ENCODE data around the gene DAB2IP. TPM values are rescaled to one million over a fixed set of nuclear protein-coding genes. Genes with fewer than 3 reads are reported as not detected.

The DAB2IP gene
- total RNA-seq, 1 donor from 2014 or later, result 81.6 TPM

- H3K9me3 ChIP-seq, result peaks cover 10% of the 10 kb centered on the region
- DNase-seq (no peak), ATAC-seq (no peak)
Observed at GRCh38 chr9:121808781-121809180, 157.3 kb downstream of the DAB2IP start.

DNA sequence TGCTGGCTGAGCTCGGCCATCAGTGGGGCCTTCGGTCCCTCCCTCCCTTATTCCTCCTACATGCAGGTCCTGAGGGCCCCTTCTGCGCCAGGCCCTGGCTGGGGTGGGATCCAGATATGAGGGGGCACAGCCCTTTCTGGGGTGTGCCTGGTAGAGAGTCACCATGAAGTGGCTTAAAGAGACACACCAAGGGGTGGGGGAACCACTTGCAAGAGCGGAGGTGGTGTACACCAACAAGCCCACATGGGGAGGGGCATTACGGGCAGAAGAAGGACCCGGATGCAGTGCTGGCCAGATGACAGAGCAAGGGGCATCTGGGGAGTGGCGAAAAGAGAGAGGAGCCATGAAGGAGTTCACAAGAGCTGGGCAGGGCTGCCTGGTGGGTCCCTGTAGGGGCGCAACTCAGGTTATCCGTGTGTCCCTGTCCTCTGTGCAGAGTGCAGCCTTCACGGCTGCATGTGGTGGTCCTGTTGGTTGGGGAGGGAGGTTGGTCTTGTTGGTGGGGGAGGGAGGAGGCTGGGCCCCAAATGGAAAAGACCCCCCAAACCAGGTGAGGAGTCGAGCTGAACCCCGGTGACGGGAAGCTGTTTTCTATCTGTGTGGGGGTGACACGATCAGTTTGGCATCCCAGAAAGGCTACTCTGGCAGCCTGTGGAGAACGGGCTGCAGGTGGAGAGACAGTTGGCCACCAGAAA, 158.1 kb downstream of the DAB2IP start:
- TF ChIP-seq, protein P1, sequence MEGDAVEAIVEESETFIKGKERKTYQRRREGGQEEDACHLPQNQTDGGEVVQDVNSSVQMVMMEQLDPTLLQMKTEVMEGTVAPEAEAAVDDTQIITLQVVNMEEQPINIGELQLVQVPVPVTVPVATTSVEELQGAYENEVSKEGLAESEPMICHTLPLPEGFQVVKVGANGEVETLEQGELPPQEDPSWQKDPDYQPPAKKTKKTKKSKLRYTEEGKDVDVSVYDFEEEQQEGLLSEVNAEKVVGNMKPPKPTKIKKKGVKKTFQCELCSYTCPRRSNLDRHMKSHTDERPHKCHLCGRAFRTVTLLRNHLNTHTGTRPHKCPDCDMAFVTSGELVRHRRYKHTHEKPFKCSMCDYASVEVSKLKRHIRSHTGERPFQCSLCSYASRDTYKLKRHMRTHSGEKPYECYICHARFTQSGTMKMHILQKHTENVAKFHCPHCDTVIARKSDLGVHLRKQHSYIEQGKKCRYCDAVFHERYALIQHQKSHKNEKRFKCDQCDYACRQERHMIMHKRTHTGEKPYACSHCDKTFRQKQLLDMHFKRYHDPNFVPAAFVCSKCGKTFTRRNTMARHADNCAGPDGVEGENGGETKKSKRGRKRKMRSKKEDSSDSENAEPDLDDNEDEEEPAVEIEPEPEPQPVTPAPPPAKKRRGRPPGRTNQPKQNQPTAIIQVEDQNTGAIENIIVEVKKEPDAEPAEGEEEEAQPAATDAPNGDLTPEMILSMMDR (IDR thresholded peaks at IDR 0.05), result no peak
- DNase-seq, result no peak
- H3K27me3 ChIP-seq, result no peaks in the 10 kb centered on the region
- intact Hi-C loops (cut with DNase I), result no loop called here
- H3K36me3 ChIP-seq, result no peaks in the 10 kb centered on the region
- no peaks in the 10 kb centered on the region for H3K4me1 ChIP-seq
- no peak overlapping the region for H3K4me3 ChIP-seq
- H3K27ac ChIP-seq, result no peak overlapping the region
- H3K9me3 ChIP-seq, result peaks cover 8% of the 10 kb centered on the region
- ATAC-seq, result no peak

More at GRCh38 chr9:121808781-121809180, 157.3 kb downstream of the DAB2IP start:
- TF ChIP-seq, protein P1 (IDR thresholded peaks at IDR 0.05), result no peak
- H3K27ac ChIP-seq, result no peak overlapping the region
- no peaks in the 10 kb centered on the region for H3K4me1 ChIP-seq
- H3K36me3 ChIP-seq, result no peaks in the 10 kb centered on the region
- intact Hi-C loops (cut with DNase I), result no loop called here
- H3K27me3 ChIP-seq, result no peaks in the 10 kb centered on the region
- H3K4me3 ChIP-seq, result no peak overlapping the region

DNA sequence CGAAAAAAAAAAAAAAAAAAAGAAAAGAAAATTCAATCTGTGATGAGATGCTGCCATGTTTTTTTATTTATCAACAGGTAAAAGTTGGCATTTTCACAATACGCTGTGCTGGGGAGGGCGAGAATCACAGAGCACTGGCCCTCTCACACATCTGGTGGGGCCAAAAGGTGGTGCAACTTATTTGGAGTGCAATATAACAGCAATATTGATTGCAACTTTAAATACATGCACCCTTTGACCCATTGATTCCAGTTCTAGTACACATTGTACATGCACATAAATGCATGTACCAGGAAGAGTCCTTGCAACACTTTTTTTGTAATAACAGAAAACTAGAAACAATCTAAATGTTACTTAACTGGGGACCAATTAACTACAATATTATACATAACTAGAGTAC, 159.1 kb downstream of the DAB2IP start:
- no peaks in the 10 kb centered on the region for H3K36me3 ChIP-seq
- DNase-seq (no peak), ATAC-seq (no peak)
- no peaks in the 10 kb centered on the region for H3K4me1 ChIP-seq
- no peak overlapping the region for H3K4me3 ChIP-seq
- no peak overlapping the region for H3K27ac ChIP-seq
- intact Hi-C loops (cut with DNase I), result no loop called here
- TF ChIP-seq, protein P1 (IDR thresholded peaks at IDR 0.05), result no peak
- H3K27me3 ChIP-seq, result no peaks in the 10 kb centered on the region
- no peaks in the 10 kb centered on the region for H3K9me3 ChIP-seq

- Histone ChIP-seq H3K4me1 (no peaks in the 10 kb centered on the region), H3K9me3 (no peaks in the 10 kb centered on the region), H3K4me3 (no peak overlapping the region), H3K36me3 (no peaks in the 10 kb centered on the region), H3K27me3 (no peaks in the 10 kb centered on the region), H3K27ac (no peak overlapping the region)
- DNase-seq (peak; percentile 48), ATAC-seq (no peak)
- intact Hi-C loops (cut with DNase I), result no loop called here
- TF ChIP-seq, protein P1 (IDR thresholded peaks at IDR 0.05), result no peak
Observed at GRCh38 chr9:121811140-121811539, 159.7 kb downstream of the DAB2IP start.

GRCh38 chr9:121811751-121812150, 160.3 kb downstream of the DAB2IP start:
- no peaks in the 10 kb centered on the region for H3K36me3 ChIP-seq
- TF ChIP-seq, protein P1 (IDR thresholded peaks at IDR 0.05), result no peak
- no peaks in the 10 kb centered on the region for H3K9me3 ChIP-seq
- ATAC-seq (no peak), DNase-seq (peak; percentile 45)
- intact Hi-C loops (cut with DNase I), result no loop called here
- no peaks in the 10 kb centered on the region for H3K27me3 ChIP-seq
- no peaks in the 10 kb centered on the region for H3K4me1 ChIP-seq
- H3K27ac ChIP-seq, result no peak overlapping the region
- H3K4me3 ChIP-seq, result no peak overlapping the region
